ENCODE results near the gene CDH20.

GRCh38 chr18:61470031-61470674, 136.9 kb downstream of the CDH20 start:
- TF ChIP-seq CTCF (conservative IDR thresholded peaks at IDR 0.05; ENCODE audit: low read length) (no peak), EZH2phosphoT487 (IDR thresholded peaks at IDR 0.05; ENCODE audit: borderline replicate concordance, low read depth, low read length) (no peak)
